ENCODE data around the gene ZFPM1. TPM values are rescaled to one million over a fixed set of nuclear protein-coding genes. Genes with fewer than 3 reads are reported as not detected.
A peak's percentile ranks its signal among the peaks of the same experiment; 100 is the strongest.

The ZFPM1 gene
- total and polyA plus RNA-seq, 4 donors: 0.57 to 9.0 (median 2.8) TPM

- peaks cover 0 to 4% (median 0%) of the 10 kb centered on the region in 4 donors for H3K9me3 ChIP-seq (ENCODE audit: control insufficient read depth in 4 of 4, insufficient read depth in 3 of 4, low read length in 3 of 4)
- H3K9ac ChIP-seq (ENCODE audit: insufficient read depth in 1 of 2, low read length in 2 of 2): no peak overlapping the region
- no peaks in the 10 kb centered on the region for H3K36me3 ChIP-seq (ENCODE audit: control insufficient read depth in 4 of 4, insufficient read depth in 4 of 4, low read length in 4 of 4)
- DNase-seq: no peak
- H3K27ac ChIP-seq (ENCODE audit: low read depth in 1 of 2, low read length in 1 of 2): no peak overlapping the region
- peaks cover 0 to 3% (median 0%) of the 10 kb centered on the region in 3 donors for H3K27me3 ChIP-seq (ENCODE audit: control insufficient read depth in 3 of 3, insufficient read depth in 3 of 3, low read length in 2 of 3)
- TF ChIP-seq, protein P1, sequence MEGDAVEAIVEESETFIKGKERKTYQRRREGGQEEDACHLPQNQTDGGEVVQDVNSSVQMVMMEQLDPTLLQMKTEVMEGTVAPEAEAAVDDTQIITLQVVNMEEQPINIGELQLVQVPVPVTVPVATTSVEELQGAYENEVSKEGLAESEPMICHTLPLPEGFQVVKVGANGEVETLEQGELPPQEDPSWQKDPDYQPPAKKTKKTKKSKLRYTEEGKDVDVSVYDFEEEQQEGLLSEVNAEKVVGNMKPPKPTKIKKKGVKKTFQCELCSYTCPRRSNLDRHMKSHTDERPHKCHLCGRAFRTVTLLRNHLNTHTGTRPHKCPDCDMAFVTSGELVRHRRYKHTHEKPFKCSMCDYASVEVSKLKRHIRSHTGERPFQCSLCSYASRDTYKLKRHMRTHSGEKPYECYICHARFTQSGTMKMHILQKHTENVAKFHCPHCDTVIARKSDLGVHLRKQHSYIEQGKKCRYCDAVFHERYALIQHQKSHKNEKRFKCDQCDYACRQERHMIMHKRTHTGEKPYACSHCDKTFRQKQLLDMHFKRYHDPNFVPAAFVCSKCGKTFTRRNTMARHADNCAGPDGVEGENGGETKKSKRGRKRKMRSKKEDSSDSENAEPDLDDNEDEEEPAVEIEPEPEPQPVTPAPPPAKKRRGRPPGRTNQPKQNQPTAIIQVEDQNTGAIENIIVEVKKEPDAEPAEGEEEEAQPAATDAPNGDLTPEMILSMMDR (IDR thresholded peaks at IDR 0.05; ENCODE audit: control extremely low read depth, extremely low read depth): no peak
- peaks cover 0 to 8% (median 0%) of the 10 kb centered on the region in 5 donors for H3K4me1 ChIP-seq (ENCODE audit: control insufficient read depth in 5 of 5, insufficient read depth in 5 of 5, low read length in 5 of 5)
- no peak overlapping the region for H3K4me3 ChIP-seq
- ATAC-seq (ENCODE audit: insufficient read depth, low FRiP score): no peak
- 70 to 80% methylated on average over 14 of the region's 14 CpGs for WGBS, 2 donors
Observed at GRCh38 chr16:88441460-88441859, 11.6 kb upstream of the ZFPM1 start.

DNA sequence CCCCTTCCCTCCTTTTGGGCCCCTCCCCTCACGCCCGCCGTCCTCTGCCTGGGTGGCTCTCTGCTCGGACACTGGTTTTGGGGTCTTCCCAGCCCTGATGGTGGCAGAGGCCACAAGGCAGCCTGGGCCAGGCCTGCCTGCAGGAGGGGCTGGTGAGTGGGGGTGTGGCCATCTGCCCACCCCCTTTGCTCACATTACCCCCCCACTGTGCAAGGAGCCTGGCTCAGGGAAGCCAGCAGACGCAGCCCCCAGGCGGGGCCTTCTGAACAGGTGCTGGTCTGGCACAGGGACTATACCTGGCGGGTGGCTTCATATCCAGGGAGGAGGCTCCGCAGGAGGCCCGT is 10.7 kb upstream of the ZFPM1 start:
- DNase-seq: no peak
- TF ChIP-seq, protein P1 (IDR thresholded peaks at IDR 0.05; ENCODE audit: control extremely low read depth, extremely low read depth): no peak
- 74 to 89% methylated on average over 9 of the region's 9 CpGs for WGBS, 2 donors
- Histone ChIP-seq H3K36me3 (ENCODE audit: control insufficient read depth in 4 of 4, insufficient read depth in 4 of 4, low read length in 4 of 4) (no peaks in the 10 kb centered on the region), H3K4me3 (no peak overlapping the region), H3K27me3 (ENCODE audit: control insufficient read depth in 3 of 3, insufficient read depth in 3 of 3, low read length in 2 of 3) (peaks cover 0 to 3% (median 0%) of the 10 kb centered on the region in 3 donors), H3K9ac (ENCODE audit: insufficient read depth in 1 of 2, low read length in 2 of 2) (no peak overlapping the region), H3K27ac (ENCODE audit: low read depth in 1 of 2, low read length in 1 of 2) (no peak overlapping the region), H3K4me1 (ENCODE audit: control insufficient read depth in 5 of 5, insufficient read depth in 5 of 5, low read length in 5 of 5) (peaks cover 0 to 8% (median 0%) of the 10 kb centered on the region in 5 donors), H3K9me3 (ENCODE audit: control insufficient read depth in 4 of 4, insufficient read depth in 3 of 4, low read length in 3 of 4) (peaks cover 0 to 4% (median 0%) of the 10 kb centered on the region in 4 donors)
- ATAC-seq (ENCODE audit: insufficient read depth, low FRiP score): no peak

DNA sequence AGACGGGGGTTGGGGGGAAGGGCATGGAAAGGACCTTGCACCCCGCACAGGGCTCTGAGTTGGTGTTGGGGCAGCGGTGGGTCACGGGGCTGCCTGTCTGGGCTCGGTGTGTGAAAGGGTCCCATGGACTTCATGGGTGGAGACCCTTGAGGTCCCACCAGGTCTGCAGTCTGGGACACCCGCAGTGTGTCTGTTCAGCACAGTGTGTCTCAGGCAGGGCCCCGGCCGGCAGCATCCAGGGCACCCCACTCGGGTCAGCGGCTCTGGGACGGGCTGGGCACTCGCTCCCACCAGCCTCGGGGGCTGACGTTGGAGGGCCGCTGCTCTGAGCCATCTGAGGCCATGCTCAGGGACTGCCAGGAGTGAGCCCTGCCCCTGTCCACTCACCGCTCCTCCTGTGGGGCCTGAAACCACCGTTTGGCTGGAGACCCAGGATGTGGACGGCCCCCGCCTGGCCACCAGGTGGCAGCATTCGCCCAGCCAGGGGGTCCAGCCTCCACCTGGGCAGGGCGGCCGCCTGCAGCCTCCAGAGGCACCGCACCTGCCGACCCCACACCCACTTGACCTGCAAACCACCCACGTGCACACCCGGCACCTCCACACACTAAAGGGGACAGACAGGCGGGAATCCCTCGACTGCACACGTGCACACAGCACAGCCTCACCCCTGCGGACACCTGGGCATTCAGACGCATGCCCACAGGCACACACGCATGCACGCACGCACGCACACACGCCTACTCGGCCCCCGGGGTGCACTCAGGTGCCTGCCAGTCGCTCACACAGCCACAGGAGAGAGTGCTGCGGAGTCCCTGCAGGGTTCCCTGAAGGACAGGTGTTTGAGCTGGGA is 10.1 kb upstream of the ZFPM1 start:
- Histone ChIP-seq H3K9me3 (ENCODE audit: control insufficient read depth in 4 of 4, insufficient read depth in 3 of 4, low read length in 3 of 4) (peaks cover 0 to 4% (median 0%) of the 10 kb centered on the region in 4 donors), H3K27me3 (ENCODE audit: control insufficient read depth in 3 of 3, insufficient read depth in 3 of 3, low read length in 2 of 3) (no peaks in the 10 kb centered on the region), H3K36me3 (ENCODE audit: control insufficient read depth in 4 of 4, insufficient read depth in 4 of 4, low read length in 4 of 4) (no peaks in the 10 kb centered on the region), H3K4me3 (no peak overlapping the region), H3K4me1 (ENCODE audit: control insufficient read depth in 5 of 5, insufficient read depth in 5 of 5, low read length in 5 of 5) (peaks cover 0 to 10% (median 0%) of the 10 kb centered on the region in 5 donors), H3K27ac (ENCODE audit: low read depth in 1 of 2, low read length in 1 of 2) (no peak overlapping the region), H3K9ac (ENCODE audit: insufficient read depth in 1 of 2, low read length in 2 of 2) (no peak overlapping the region)
- TF ChIP-seq, protein P1 (IDR thresholded peaks at IDR 0.05; ENCODE audit: control extremely low read depth, extremely low read depth): peak; percentile 94
- DNase-seq (peak; percentile 61 to 80 (median 72)), ATAC-seq (ENCODE audit: insufficient read depth, low FRiP score) (peak; percentile 90)
- WGBS, 2 donors: 28 to 39% methylated on average over 38 to 40 of the region's 40 CpGs

Measured in lung (tissue), 12 donors.